IPS DF 6.9 (cell line): Measurements from ENCODE around the gene DERL3.
A peak's percentile ranks its signal among the peaks of the same experiment; 100 is the strongest.

Experiments used
- DNase-seq: peaks from one replicate; pipeline ENCODE4 v3.0.0-alpha.2; 2013; ENCODE audit warnings: low read depth, low spot score
- H3K27ac ChIP-seq: one replicate; pipeline ENCODE4 v1.5.1; 2013; ENCODE audit warnings: low read length, control low read depth
- H3K27me3 ChIP-seq: 2 replicates; pipeline ENCODE4 v1.6.1; 2013; ENCODE audit warnings: mild to moderate bottlenecking, low read length; ENCODE audit not compliant: control insufficient read depth, insufficient read depth
- H3K36me3 ChIP-seq: 2 replicates; pipeline ENCODE4 v1.6.1; 2013; ENCODE audit warnings: low read length; ENCODE audit not compliant: control insufficient read depth, insufficient read depth
- H3K4me1 ChIP-seq: 2 replicates; pipeline ENCODE4 v1.6.1; 2013; ENCODE audit warnings: low read length; ENCODE audit not compliant: control insufficient read depth, insufficient read depth
- H3K4me3 ChIP-seq: 2 replicates; pipeline ENCODE4 v1.5.1; 2013; ENCODE audit warnings: mild to moderate bottlenecking, low read length
- H3K9me3 ChIP-seq: 2 replicates; pipeline ENCODE4 v1.6.1; 2013; ENCODE audit warnings: low read length, inconsistent platforms; ENCODE audit not compliant: control insufficient read depth, insufficient read depth
- WGBS: extraction: QIAGEN DNeasy Blood & Tissue Kit; methylation state at CpG from one replicate; pipeline ENCODE4 v1.1.7; 2013; ENCODE audit warnings: mixed read lengths, missing lambda C conversion rate; ENCODE audit not compliant: insufficient read length, insufficient coverage; 5-methylcytosine and 5-hydroxymethylcytosine counted together

DERL3 gene

GRCh38 chr22:23787600-23787896, 51.3 kb downstream of the DERL3 start:
- peaks cover 4% of the 10 kb centered on the region; the same call in 1 of the 2 replicates for H3K36me3 ChIP-seq
- H3K4me3 ChIP-seq: peak overlapping the region; percentile 86; the same call in 1 of the 2 replicates
- H3K4me1 ChIP-seq: no peaks in the 10 kb centered on the region; the same call in 1 of the 2 replicates
- no peak overlapping the region for H3K27ac ChIP-seq
- no peaks in the 10 kb centered on the region for H3K9me3 ChIP-seq
- no CpG with 5 or more reads among the region's 5 CpGs for WGBS
- DNase-seq: no peak
- H3K27me3 ChIP-seq: no peaks in the 10 kb centered on the region

GRCh38 chr22:23786752-23787599, 51.8 kb downstream of the DERL3 start, which contains the start of gene SMARCB1:
Gene SMARCB1, plus strand, starts transcription at chr22:23786966. Its CDS starts 204 bp downstream, at chr22:23787170.
- WGBS: no CpG with 5 or more reads among the region's 97 CpGs
- H3K27ac ChIP-seq: no peak within 1 kb of the TSS
- no peaks in the 10 kb centered on the region for H3K27me3 ChIP-seq
- H3K4me1 ChIP-seq: no peaks in the 10 kb centered on the region; the same call in 1 of the 2 replicates
- no peaks in the 10 kb centered on the region for H3K9me3 ChIP-seq
- peaks cover under 1% of the 10 kb centered on the region; the same call in 1 of the 2 replicates for H3K36me3 ChIP-seq
- H3K4me3 ChIP-seq: peak within 1 kb of the TSS; percentile 86; the same call in 1 of the 2 replicates
- no peak for DNase-seq

DNA sequence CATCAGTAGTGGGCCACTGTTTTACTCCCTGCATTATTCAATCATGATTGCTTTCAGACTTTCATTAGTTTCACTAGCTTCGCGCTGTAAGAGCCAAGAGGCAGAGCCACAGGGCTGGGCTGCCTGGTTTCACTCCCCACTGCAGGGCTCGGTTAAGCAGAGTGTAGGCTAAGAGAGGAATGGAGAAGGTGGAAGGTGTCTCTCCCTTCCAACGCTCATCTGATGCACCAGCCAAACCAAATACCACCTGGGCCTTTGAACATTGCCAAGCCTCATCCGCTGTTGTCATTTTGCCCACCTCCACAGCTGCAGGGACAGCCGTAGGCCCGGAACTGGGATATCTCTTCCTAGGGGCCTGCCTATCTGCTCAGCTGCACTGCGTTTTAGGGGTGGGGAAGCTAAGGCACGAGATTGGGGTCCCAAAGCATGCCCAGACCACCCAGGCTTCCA, 52.5 kb downstream of the DERL3 start:
- Histone ChIP-seq H3K27me3 (no peaks in the 10 kb centered on the region), H3K9me3 (no peaks in the 10 kb centered on the region), H3K36me3 (no peaks in the 10 kb centered on the region; the same call in 1 of the 2 replicates), H3K4me3 (peak overlapping the region; percentile 19; the same call in 1 of the 2 replicates), H3K4me1 (no peaks in the 10 kb centered on the region; the same call in 1 of the 2 replicates), H3K27ac (no peak overlapping the region)
- no CpG with 5 or more reads among the region's 9 CpGs for WGBS
- DNase-seq: no peak
